NCI-H1105 treated with DMSO at 0.1 percent for 48 hours (cell line): ENCODE data around the gene NFIC.
A peak's percentile ranks its signal among the peaks of the same experiment; 100 is the strongest.

Source experiments
- DNase-seq: peaks from one replicate; lab custom pipeline; 2025; lab: John Stamatoyannopoulos, UW

Gene NFIC

GRCh38 chr19:3512562-3513228 is 146.3 kb downstream of the NFIC start:
- no peak for DNase-seq

- no peak for DNase-seq
Measured at GRCh38 chr19:3513229-3514140, 147.1 kb downstream of the NFIC start.

GRCh38 chr19:3514930-3515329 is 148.5 kb downstream of the NFIC start:
- DNase-seq, result no peak

- no peak for DNase-seq
Measured at GRCh38 chr19:3515891-3516422, 149.6 kb downstream of the NFIC start.

GRCh38 chr19:3516675-3517207 is 150.4 kb downstream of the NFIC start:
- DNase-seq, result peak; percentile 44

GRCh38 chr19:3517638-3518037 is 151.3 kb downstream of the NFIC start:
- no peak for DNase-seq

GRCh38 chr19:3518255-3518654 is 151.9 kb downstream of the NFIC start:
- DNase-seq, result no peak

GRCh38 chr19:3518659-3519058 is 152.3 kb downstream of the NFIC start:
- DNase-seq, result no peak
